Left cardiac atrium (tissue), 4 donors: ENCODE data around the gene FGF2. TPM values are rescaled to one million over a fixed set of nuclear protein-coding genes. Genes with fewer than 3 reads are reported as not detected.
"Not testable (repeated sequence)": the region's sequence is repeated elsewhere in the genome, so short reads cannot be mapped to it uniquely, and the experiment has no call there.

Source experiments
- ATAC-seq, 2 donors: fragments of 200-7000 bp; cut with Tn5 transposase; one replicate each; pipeline ENCODE4 v1.9.1; 2020; ENCODE audit warnings: mild to moderate bottlenecking in 2 of 2, moderate library complexity in 2 of 2
- DNase-seq: peaks from one replicate; pipeline ENCODE4 v3.0.0-alpha.2; 2020
- intact Hi-C, 2 donors: fragments of 100-400 bp; cut with DNase I; formaldehyde crosslinking; loops; one replicate each; pipeline versions ENCODE4 v1.14.1 to v1.15.1; 2022 to 2023
- total RNA-seq, 2 donors: library from RNA; stranded (reverse); fragmentation: NEBNext Ultra II Directional; extraction: Animal tissue kit (Norgen Biotek cat#: 25700); gene quantifications; one replicate each; pipeline ENCODE4 v1.2.1, GENCODE V29; 2021
- donor health status: DM: no; HTN: yes; CAD: no.
- donor health status: DM: no; HTN: yes; CAD: no; lungs with severe emphysema.
- donor health status: DM: yes; HTN: yes; CAD: no.
- donor health status: Dilated cardiomyopathy.

The FGF2 gene
- total RNA-seq, 2 donors from 2014 or later: 7.5 to 14.3 TPM

DNA sequence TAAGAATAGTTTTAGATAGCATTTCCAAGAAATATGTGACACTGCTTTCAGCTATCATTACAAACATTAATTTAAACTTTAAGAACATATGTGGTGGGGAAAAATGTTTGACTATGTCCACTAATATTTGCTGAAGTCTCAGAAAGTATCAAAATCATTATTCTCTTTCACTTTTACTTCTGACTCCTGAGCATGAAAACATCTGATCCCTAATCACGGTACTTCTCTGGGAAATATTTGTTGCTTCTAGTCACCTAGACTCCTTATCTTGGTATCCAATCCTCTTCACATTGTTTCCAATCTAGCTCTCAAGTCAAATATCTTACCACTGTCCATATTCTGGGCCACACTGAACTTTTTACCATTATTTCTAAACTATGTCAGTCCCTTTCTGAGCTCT, 85.0 kb downstream of the FGF2 start:
- ATAC-seq (no peak), DNase-seq (no peak)
- intact Hi-C loops: no loop called here

DNA sequence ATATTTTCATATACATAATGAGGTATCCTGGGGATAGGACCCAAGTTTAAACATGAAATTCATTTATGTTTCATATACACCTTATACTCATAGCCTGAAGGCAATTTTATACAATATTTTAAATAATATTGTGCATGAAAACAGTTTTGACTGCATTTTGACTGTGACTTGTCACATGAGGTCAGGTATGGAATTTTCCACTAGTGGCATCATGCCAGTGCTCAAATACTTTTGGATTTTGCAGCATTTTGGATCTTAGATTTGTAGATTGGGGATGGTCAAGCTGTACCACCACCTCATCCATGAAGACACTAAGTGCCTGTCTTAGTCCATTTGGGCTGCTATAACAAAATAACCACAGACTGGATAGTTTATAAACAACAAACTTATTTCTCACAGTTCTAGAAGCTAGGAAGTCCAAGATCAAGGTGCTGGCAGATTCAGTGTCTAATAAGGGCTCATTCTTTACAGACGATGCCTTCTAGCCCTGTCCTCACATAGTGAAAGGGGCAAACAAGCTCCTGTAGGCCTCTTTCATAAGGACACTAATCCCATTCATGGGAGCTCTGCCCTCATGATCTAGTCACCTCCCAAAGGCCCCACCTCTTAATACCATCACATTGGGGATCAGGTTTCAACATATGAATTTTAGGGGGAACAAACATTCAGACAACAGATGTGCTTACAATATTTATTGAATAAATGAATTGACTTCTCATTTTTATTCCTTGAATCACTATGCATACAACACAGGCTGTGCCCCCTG, 86.4 kb downstream of the FGF2 start:
- intact Hi-C loops: no loop called here
- no peak for DNase-seq

DNA sequence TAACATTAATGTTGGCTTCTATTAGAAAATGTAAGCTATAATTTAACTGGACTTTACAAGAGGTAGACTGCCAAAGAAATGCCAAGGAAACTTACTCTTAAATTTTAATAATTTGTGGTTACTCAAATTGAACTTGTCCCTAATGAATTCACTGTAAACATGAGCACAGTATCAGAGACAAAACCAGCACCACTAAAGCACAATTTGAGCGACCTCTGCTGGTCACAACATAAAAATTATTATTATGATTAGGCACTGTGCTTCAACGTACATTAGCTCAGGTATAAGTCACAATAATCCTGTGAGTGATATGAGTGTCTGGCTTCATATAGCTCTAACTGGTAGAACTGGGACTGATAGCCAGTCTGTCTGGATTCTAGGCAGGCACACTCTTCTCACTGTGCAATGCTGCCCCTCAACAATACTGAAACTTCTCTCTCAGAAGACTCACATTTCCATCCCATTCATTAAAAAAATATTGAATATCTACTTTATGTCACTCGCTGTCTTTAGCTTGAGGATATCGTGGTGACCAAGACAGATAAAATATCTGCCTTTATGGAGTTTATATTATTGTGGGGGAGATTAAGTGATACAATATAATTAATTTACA, 87.8 kb downstream of the FGF2 start:
- intact Hi-C loops: no loop called here

More for the DNA sequence above, 86.4 kb downstream of the FGF2 start:
- no peak for ATAC-seq

DNA sequence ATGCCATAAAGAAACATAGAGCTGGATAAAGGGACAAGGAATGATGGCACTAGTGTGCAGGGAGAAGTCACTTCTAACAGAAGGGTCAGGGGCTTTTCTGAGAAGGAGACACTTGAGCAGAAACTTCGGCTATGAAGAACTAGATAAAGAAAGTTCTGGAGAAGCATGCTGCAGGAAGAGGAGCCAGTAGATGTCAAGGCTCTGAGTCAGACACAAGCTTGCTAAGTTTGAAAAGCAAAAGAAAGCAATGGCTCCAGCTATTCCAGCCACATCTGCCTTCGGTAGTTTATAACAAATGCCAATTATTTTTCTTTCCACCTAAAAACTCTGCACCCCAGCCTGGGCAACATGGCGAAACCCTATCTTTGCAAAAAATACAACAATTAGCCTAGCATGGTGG, 88.3 kb downstream of the FGF2 start:
- DNase-seq (no peak), ATAC-seq (no peak)
- intact Hi-C loops: no loop called here

More for the DNA sequence above, 87.8 kb downstream of the FGF2 start:
- DNase-seq (no peak), ATAC-seq (peak; percentile 55 to 61)

DNA sequence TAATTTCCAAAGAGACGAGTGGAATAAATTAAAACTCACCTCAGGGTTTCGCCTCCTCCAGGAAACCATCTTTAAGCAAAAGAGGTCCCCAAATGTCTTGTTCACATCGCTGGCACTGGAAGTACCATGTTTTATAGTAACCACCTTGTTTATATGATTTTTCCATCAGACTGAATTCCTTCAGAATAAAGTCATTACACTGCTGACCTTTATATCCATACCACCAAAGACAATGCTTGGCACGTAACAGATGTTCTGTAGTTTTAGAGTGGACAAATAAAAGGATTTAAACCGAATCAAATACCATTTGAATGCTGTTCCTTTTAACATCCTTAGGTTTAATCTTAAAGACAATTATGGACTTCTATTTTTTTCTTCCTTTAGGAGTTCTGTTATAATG, 91.1 kb downstream of the FGF2 start:
- ATAC-seq (no peak), DNase-seq (no peak)
- intact Hi-C loops: no loop called here

DNA sequence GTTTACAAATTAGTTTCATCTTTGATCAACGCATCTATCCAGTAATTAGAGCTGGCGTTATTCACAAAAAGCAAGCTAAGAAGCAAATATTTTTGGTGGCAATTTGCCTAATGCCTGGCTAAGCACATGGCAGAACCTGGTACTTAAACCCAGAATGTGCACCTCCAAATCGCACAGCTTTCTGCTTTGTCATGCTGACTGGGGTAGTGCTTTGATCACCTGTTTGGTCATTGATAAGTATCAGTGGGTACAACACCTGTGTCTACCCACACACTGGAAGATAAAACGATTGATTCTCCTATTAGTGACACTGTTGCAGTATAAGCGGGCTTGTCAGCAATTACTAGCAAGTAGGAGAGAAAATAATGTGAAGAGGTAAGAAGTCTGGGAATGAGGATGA, 93.8 kb downstream of the FGF2 start:
- intact Hi-C loops: loop anchor here in 1 of 2 donors (5.0 kb wide), 1 partner anchor 163 kb away; no protein-coding TSS in a partner anchor
- ATAC-seq: no peak
- DNase-seq: no peak

DNA sequence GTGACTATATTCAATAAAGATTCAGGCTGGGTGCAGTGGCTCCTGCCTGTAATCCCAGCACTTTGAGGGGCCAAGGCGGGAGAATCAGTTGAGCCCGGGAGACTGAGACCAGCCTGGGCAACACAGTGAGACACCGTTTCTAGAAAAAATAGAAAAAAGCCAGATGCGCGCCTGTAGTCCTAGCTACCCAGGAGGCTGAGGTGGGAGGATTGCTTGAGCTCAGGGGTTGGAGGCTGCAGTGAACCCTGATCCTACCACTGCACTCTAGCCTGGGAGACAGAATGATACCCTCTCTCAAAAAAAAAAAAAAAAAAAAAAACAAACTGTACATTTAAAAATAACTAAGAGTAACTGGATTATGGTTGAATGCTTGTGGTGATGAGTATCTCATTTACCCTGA, 94.7 kb downstream of the FGF2 start:
- DNase-seq (no peak), ATAC-seq (no peak)
- intact Hi-C loops: loop anchor here in 1 of 2 donors (5.0 kb wide), 1 partner anchor 164 kb away; no protein-coding TSS in a partner anchor

DNA sequence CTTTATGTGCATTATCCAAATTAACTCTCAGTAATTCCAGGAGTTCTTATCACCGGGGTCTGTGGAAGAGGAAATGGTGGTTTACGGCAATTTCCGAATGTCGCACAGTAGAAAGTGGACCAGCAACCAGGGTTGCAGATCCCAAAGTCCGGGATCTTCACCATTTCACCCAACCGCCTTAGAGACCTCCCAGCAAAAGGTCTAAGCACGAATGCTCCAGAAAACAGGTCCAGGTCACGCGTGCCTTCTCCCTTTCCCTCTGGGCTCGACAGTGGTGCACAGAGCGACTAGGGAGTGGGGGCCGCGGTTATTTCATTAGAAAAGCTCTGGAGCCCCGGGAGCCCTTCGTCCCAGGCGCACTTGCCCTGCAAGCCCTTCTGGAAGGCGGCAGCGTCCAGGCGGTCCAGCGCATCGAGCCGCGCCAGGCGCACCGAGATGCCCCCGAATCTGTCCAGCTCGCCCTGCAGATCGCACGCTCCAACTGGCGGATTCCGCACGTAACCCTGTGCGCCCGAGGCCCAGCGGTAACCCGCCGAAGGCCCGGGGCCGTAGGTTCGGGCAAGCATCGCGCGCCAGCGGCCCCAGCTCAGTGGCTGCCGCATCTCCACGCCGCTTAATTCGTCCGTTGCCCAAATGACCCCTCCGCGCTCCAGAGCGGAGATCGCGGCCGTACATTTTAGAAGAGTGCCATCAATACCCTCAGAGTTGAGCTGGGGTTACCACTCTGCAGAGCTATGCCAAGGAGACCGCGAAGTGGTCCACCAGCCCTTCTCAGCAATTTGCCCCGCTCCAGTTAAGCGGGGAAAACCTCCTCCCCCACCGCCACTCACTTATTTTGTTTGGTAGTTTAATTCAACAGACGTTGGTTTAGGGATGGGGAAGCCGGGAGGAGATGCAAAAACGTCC, 95.6 kb downstream of the FGF2 start, which contains the start of gene NUDT6:
NUDT6 (minus strand) TSS at position 627 of the 906 bp plus-strand sequence; CDS start at position 602, 25 bp downstream.
- intact Hi-C loops: loop anchor here in 1 of 2 donors (5.0 kb wide), 1 partner anchor 165 kb away; no protein-coding TSS in a partner anchor
- peak; percentile 60 for DNase-seq
- ATAC-seq: peak; percentile 91 to 92

DNA sequence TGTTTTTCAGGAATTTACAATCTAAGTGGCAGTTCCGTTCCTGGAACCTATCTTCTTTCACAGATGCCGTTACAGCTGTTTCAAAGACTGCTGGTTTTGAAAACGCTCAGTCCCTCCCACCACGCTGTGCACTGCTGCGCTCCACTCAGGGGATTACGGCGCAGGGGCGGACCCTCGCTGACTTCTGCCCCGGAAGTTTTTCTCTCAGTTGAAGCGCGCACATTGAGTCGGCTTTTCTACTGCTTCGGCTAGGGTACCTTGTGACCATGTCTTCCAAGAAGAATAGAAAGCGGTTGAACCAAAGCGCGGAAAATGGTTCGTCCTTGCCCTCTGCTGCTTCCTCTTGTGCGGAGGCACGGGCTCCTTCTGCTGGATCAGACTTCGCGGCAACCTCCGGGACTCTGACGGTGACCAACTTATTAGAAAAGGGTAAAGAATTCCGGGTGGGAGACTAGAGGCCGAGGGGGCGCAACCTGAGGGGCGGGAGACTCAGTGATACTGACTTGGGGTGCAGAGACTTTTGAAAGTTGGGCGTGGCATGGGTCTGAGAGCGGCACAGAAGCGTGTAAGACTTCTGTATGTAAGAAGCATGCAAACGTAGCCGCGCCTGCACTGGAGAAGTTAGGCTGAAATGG, 96.4 kb downstream of the FGF2 start:
- peak; percentile 98 to 99 for ATAC-seq
- intact Hi-C loops: loop anchor here in 1 of 2 donors (5.0 kb wide), 1 partner anchor 166 kb away; no protein-coding TSS in a partner anchor
- DNase-seq: peak; percentile 88

DNA sequence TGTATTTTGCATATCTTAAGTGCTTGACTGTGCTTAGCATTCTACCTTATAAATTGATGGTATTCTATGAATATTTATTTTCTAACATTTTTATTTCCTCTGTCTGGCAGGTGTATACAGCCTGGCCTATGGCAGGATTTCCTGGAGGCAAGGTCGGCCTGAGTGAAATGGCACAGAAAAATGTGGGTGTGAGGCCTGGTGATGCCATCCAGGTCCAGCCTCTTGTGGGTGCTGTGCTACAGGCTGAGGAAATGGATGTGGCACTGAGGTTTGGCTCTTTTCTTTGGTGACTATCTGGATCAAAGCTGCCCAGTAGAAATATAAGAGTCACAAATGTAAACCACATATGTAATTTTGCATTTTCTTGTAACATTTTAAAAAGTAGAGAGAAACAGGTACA, 102.3 kb downstream of the FGF2 start:
- ATAC-seq (no peak), DNase-seq (no peak)
- intact Hi-C loops: no loop called here

DNA sequence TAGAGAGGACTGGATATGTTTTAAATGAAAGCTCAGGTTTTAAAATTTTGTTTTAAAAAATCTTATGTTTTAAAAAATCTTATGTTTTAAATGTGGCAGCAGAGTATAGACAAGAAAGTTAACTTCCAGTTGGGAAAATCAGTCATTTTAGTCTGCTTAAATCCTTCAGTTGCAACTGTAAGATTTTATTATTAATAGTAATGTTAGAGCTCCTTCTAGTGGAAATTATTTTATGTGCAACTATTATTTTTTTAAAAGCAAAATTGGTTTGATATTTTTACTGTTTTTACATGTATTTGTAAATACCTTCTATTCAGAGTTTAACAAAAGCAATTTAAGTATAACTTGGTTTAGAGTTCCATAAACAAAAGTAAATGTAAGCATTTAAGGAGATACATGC, 104.2 kb downstream of the FGF2 start:
- no peak for ATAC-seq
- intact Hi-C loops: loop anchor here in 1 of 2 donors (5.0 kb wide), 1 partner anchor 329 kb away; no protein-coding TSS in a partner anchor
- DNase-seq: no peak

DNA sequence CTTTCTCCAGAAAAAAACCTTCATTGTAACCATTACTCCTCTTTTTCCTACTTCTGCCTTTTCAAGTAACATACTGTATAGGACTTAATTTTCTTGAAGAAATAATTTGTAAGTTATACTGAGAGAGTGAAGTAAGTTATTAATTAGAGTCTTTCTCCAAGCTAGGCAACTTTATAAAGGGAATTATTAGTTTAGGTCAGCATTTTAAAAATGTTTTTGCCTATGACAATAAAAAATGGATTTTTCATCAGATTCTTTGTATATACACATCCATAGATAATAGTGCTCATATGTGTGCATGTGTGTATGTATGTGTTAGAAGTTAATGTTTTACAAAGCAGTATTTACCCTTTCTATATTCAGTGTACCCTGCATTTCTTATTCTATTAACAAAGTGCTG, 106.1 kb downstream of the FGF2 start:
- intact Hi-C loops: loop anchor here in 1 of 2 donors (5.0 kb wide), 1 partner anchor 330 kb away; no protein-coding TSS in a partner anchor
- ATAC-seq (no peak), DNase-seq (no peak)

DNA sequence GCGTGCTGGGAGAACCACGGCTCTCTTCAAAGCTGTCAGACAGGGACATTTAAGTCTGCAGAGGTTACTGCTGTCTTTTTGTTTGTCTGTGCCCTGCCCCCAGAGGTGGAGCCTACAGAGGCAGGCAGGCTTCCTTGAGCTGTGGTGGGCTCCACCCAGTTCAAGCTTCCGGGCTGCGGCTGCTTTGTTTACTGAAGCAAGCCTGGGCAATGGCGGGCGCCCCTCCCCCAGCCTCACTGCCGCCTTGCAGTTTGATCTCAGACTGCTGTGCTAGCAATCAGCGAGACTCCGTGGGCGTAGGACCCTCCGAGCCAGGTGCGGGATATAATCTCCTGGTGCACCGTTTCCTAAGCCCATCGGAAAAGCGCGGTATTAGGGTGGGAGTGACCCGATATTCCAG, 118.5 kb downstream of the FGF2 start:
- intact Hi-C loops, DNase-seq, ATAC-seq: not testable (repeated sequence)

DNA sequence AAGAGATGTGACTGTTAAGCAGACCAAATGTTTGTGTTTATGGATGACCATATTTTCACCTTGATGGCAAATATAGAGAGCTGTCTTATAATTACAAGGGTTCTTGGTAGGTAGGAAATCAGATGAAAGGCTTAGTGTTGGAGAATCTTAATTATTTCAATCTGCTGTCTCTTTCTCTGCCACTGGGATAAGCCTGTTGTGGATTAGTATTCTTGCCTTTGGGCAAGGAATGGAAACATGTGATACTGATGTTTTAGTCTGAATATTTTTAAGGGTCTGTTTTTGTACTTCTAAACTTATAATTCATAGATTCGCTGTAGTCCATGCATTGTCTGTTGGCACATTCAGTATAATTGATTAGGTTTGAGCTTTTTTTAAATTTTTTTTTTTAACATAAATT, 119.5 kb downstream of the FGF2 start:
- intact Hi-C loops: no loop called here
- ATAC-seq: no peak
- DNase-seq: no peak

Other genes starting within 250 kb of the FGF2 start
- gene IL21, start 205.8 kb upstream of the FGF2 start, total RNA-seq: not detected
- 1 to 10 TPM; 4.7 to 8.9 TPM for gene BBS12, start 94.1 kb upstream of the FGF2 start, total RNA-seq
- 1 to 10 TPM; 9.1 to 9.2 TPM for gene NUDT6, start 95.8 kb downstream of the FGF2 start, total RNA-seq